NT2/D1 (cell line): ENCODE results near the gene FAM111A.
"Not testable (repeated sequence)": the region's sequence is repeated elsewhere in the genome, so short reads cannot be mapped to it uniquely, and the experiment has no call there.

Experiments used
- YY1 ChIP-seq: IDR thresholded peaks from 2 replicates; pipeline ENCODE4 v1.6.1; 2011; ENCODE audit not compliant: insufficient read length, insufficient read depth
- ZNF274 ChIP-seq: IDR thresholded peaks from 2 replicates; pipeline ENCODE4 v1.6.1; 2011; ENCODE audit warnings: mild to moderate bottlenecking, low read depth, low read length

DNA sequence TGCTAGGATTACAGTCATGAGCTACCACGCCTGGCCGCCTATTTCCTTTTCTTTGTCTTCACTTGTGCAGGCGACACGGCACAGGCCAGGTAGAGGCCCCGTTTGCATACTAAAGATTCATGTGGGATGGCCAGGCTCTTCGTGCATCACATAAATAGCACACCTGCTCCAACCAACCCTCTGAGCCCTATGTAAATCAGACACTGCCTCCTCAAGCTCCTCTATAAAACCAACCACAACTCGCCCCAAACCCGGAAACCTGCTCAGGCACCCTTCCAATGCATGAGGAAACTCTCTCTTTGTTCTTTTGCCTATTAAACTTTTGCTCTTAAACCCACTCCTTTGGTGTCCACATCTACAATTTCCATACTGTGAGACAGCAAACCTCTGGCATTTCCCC lies 44.7 kb upstream of the FAM111A start:
- TF ChIP-seq YY1, ZNF274: not testable (repeated sequence)
